22Rv1 (cell line): ENCODE measurements around the gene CHAT.

Source experiments
- ZFX ChIP-seq: fragments of 450-650 bp; IDR thresholded peaks from 2 replicates; pipeline ENCODE4 v1.6.1; 2017; ENCODE audit warnings: antibody characterized with exemption, borderline replicate concordance
- TF ChIP-seq, protein P1 (sequence below): fragments of 450-650 bp; IDR thresholded peaks from 2 replicates; pipeline ENCODE4 v1.5.1; 2017; ENCODE audit warnings: mild to moderate bottlenecking

DNA sequence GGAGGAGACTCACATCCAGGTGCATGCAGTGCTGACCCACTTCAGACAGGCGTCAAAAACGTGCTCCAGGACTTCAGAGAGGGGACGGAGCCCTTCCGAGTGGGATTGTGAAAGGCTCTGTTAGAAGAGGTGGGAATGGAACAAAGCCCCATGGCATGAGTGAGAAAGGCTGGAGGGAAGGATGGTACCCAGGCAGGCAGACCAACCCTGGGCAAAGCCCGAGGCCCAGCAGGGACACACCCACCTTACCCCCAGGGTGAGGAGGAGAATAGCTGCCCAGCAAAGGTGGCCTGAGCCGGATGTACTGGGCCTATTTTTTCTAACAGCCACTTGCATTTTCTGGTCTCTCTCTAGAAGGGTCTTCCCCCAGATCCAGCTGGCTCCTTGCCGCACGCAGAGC is 14.8 kb downstream of the CHAT start:
- TF ChIP-seq, protein P1, sequence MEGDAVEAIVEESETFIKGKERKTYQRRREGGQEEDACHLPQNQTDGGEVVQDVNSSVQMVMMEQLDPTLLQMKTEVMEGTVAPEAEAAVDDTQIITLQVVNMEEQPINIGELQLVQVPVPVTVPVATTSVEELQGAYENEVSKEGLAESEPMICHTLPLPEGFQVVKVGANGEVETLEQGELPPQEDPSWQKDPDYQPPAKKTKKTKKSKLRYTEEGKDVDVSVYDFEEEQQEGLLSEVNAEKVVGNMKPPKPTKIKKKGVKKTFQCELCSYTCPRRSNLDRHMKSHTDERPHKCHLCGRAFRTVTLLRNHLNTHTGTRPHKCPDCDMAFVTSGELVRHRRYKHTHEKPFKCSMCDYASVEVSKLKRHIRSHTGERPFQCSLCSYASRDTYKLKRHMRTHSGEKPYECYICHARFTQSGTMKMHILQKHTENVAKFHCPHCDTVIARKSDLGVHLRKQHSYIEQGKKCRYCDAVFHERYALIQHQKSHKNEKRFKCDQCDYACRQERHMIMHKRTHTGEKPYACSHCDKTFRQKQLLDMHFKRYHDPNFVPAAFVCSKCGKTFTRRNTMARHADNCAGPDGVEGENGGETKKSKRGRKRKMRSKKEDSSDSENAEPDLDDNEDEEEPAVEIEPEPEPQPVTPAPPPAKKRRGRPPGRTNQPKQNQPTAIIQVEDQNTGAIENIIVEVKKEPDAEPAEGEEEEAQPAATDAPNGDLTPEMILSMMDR, result no peak
- TF ChIP-seq ZFX, result no peak
